ENCODE data around the gene PLIN3.

DNA sequence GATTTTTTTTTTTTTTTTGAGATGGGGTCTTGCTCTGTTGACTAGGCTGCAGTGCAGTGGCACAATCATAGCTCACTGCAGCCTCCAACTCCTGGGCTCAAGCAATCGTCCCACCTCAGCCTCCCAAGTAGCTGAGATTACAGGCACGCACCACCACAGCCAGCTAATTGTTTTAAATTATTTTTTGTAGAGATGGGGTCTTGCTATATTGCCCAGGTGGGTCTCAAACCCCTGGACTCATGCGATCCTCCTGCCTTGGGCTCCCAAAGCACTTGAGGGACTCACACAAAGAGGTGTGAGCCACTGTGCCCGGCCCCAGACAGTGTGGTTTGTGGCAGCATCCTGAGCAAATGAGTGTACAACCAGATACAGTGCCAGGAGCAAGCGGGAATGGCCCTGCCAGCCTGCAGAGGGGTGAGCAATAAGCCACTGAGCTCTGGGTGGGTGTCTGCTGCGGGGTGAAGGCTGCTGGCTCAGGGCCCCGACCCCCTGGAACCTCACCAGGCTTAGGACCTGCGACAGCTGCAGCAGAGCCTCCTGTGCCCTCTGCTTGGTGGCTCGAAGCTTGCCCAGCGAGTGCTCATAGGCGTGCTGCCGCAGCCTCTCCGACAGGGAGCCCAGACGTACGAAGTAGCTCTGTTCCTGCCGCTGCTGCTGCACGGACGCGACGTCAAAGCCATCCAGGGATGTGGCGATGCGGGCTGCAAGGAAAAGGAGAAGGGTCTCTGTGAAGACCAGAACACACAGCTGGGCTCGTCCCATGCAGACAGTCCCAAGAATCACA, 20.1 kb downstream of the PLIN3 start:
- TF ChIP-seq, protein P1, sequence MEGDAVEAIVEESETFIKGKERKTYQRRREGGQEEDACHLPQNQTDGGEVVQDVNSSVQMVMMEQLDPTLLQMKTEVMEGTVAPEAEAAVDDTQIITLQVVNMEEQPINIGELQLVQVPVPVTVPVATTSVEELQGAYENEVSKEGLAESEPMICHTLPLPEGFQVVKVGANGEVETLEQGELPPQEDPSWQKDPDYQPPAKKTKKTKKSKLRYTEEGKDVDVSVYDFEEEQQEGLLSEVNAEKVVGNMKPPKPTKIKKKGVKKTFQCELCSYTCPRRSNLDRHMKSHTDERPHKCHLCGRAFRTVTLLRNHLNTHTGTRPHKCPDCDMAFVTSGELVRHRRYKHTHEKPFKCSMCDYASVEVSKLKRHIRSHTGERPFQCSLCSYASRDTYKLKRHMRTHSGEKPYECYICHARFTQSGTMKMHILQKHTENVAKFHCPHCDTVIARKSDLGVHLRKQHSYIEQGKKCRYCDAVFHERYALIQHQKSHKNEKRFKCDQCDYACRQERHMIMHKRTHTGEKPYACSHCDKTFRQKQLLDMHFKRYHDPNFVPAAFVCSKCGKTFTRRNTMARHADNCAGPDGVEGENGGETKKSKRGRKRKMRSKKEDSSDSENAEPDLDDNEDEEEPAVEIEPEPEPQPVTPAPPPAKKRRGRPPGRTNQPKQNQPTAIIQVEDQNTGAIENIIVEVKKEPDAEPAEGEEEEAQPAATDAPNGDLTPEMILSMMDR (IDR thresholded peaks at IDR 0.05; ENCODE audit: extremely low read depth in 1 of 2, insufficient read depth in 1 of 2, low read depth in 1 of 2, low read length in 2 of 2), result no peak
- TF ChIP-seq POLR2AphosphoS5 (IDR thresholded peaks at IDR 0.05; ENCODE audit: insufficient read depth, low read depth, low read length) (no peak), POLR2A (IDR thresholded peaks at IDR 0.05; ENCODE audit: low read depth, low read length) (no peak)
